Suprapubic skin (tissue), 4 donors: ENCODE data around the gene ITLN1. TPM values are rescaled to one million over a fixed set of nuclear protein-coding genes. Genes with fewer than 3 reads are reported as not detected.

Source experiments
- DNase-seq, 2 donors: peaks; one replicate each; pipeline ENCODE4 v3.0.0-alpha.2; 2019; ENCODE audit warnings: low spot score in 2 of 2
- H3K27ac ChIP-seq: fragments of 200-600 bp; sonication (generic); one replicate; pipeline ENCODE4 v1.5.1; 2019
- H3K27me3 ChIP-seq: fragments of 200-600 bp; sonication (generic); one replicate; pipeline ENCODE4 v1.5.1; 2019
- H3K36me3 ChIP-seq: fragments of 200-600 bp; sonication (generic); one replicate; pipeline ENCODE4 v1.5.1; 2019
- H3K4me1 ChIP-seq: fragments of 200-600 bp; sonication (generic); one replicate; pipeline ENCODE4 v1.5.1; 2019
- H3K4me3 ChIP-seq: fragments of 200-600 bp; sonication (generic); one replicate; pipeline ENCODE4 v1.5.1; 2019; ENCODE audit warnings: mild to moderate bottlenecking
- H3K9me3 ChIP-seq: fragments of 200-600 bp; sonication (generic); one replicate; pipeline ENCODE4 v1.5.1; 2019
- CTCF ChIP-seq, 2 donors: fragments of 200-600 bp in 1 of 2; fragments of 450-650 bp in 1 of 2; sonication (generic) in 1 of 2; IDR thresholded peaks; one replicate each; pipeline ENCODE4 v1.5.1; 2016 to 2019; ENCODE audit warnings: antibody characterized with exemption in 2 of 2, mild to moderate bottlenecking in 1 of 2, moderate library complexity in 1 of 2
- EP300 ChIP-seq: sonication (generic); formaldehyde crosslinking; IDR thresholded peaks from one replicate; pipeline ENCODE4 v1.6.1; 2017; ENCODE audit warnings: antibody characterized with exemption
- POLR2A ChIP-seq, 2 donors: fragments of 450-650 bp; IDR thresholded peaks; one replicate each; pipeline ENCODE4 v1.6.1; 2017; ENCODE audit warnings: antibody characterized with exemption in 2 of 2, mild to moderate bottlenecking in 2 of 2, moderate library complexity in 2 of 2
- POLR2AphosphoS5 ChIP-seq, 3 donors: sonication (generic); formaldehyde crosslinking; IDR thresholded peaks; one replicate each; pipeline ENCODE4 v1.6.1; 2017; ENCODE audit warnings: antibody characterized with exemption in 3 of 3
- WGBS: methylation state at CpG from one replicate; pipeline ENCODE4 v1.1.5; 2018; 5-methylcytosine and 5-hydroxymethylcytosine counted together
- total RNA-seq, 4 donors: library from RNA; depleted of rRNA; stranded (reverse); fragments of >200 nt; gene quantifications; one replicate each; pipeline ENCODE4 v1.1.0, GENCODE V29; 2016

Gene ITLN1
- total RNA-seq, 4 donors from 2014 or later, result not detected

- no peak for DNase-seq
- TF ChIP-seq EP300, result no peak
- no peak for TF ChIP-seq CTCF (IDR thresholded peaks at IDR 0.05)
- no peak for TF ChIP-seq POLR2A (IDR thresholded peaks at IDR 0.05)
- TF ChIP-seq POLR2AphosphoS5 (IDR thresholded peaks at IDR 0.05), result no peak
- Histone ChIP-seq H3K27ac (no peak overlapping the region), H3K4me3 (no peak overlapping the region), H3K9me3 (no peaks in the 10 kb centered on the region), H3K4me1 (peaks cover 2% of the 10 kb centered on the region), H3K36me3 (no peaks in the 10 kb centered on the region), H3K27me3 (peaks cover 4% of the 10 kb centered on the region)
- 64% methylated on average over 2 of the region's 2 CpGs for WGBS
Measured at GRCh38 chr1:160911925-160912324, 26.9 kb upstream of the ITLN1 start.

GRCh38 chr1:160911441-160911840 lies 26.5 kb upstream of the ITLN1 start:
- DNase-seq, result no peak
- Histone ChIP-seq H3K36me3 (no peaks in the 10 kb centered on the region), H3K9me3 (no peaks in the 10 kb centered on the region), H3K27me3 (peaks cover 4% of the 10 kb centered on the region), H3K4me3 (no peak overlapping the region), H3K27ac (no peak overlapping the region), H3K4me1 (peaks cover 2% of the 10 kb centered on the region)
- 70% methylated on average over 7 of the region's 7 CpGs for WGBS
- no peak for TF ChIP-seq EP300

GRCh38 chr1:160910170-160910750 lies 25.3 kb upstream of the ITLN1 start:
- H3K36me3 ChIP-seq, result no peaks in the 10 kb centered on the region
- DNase-seq, result no peak
- no peaks in the 10 kb centered on the region for H3K27me3 ChIP-seq
- H3K9me3 ChIP-seq, result no peaks in the 10 kb centered on the region
- no peak overlapping the region for H3K27ac ChIP-seq
- H3K4me1 ChIP-seq, result peaks cover 2% of the 10 kb centered on the region
- H3K4me3 ChIP-seq, result no peak overlapping the region
- TF ChIP-seq POLR2AphosphoS5 (IDR thresholded peaks at IDR 0.05), result no peak
- TF ChIP-seq POLR2A (IDR thresholded peaks at IDR 0.05), result no peak
- WGBS, result 90% methylated on average over 6 of the region's 6 CpGs

DNA sequence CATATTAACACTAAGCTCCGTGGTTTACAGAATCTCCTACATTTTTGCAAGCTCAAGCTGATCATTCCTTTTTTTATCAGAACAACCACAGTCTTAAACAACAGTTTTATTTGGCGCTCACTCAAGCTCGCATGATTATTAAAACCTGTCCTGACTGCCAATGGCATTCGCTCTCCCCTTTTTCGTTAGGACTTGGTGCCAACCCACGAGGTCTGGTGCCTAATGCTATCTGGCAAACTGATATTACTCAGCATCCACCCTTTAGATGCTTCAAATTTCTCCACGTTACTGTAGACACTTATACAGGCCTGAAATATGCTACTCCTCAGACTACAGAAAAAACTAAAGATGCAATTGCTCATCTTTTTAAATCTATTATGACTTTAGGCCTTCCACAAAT lies 23.0 kb upstream of the ITLN1 start:
- Histone ChIP-seq H3K36me3 (no peaks in the 10 kb centered on the region), H3K27me3 (no peaks in the 10 kb centered on the region), H3K27ac (no peak overlapping the region), H3K4me3 (no peak overlapping the region), H3K9me3 (no peaks in the 10 kb centered on the region), H3K4me1 (peaks cover 2% of the 10 kb centered on the region)
- no peak for TF ChIP-seq EP300
- TF ChIP-seq CTCF (IDR thresholded peaks at IDR 0.05), result no peak
- TF ChIP-seq POLR2A (IDR thresholded peaks at IDR 0.05), result no peak
- no peak for TF ChIP-seq POLR2AphosphoS5 (IDR thresholded peaks at IDR 0.05)
- 36% methylated on average over 7 of the region's 7 CpGs for WGBS
- no peak for DNase-seq

GRCh38 chr1:160905617-160905989 lies 20.6 kb upstream of the ITLN1 start:
- 77% methylated on average over 4 of the region's 4 CpGs for WGBS

More at GRCh38 chr1:160905617-160905989, 20.6 kb upstream of the ITLN1 start:
- Histone ChIP-seq H3K9me3 (no peaks in the 10 kb centered on the region), H3K27ac (no peak overlapping the region), H3K4me3 (no peak overlapping the region), H3K36me3 (no peaks in the 10 kb centered on the region), H3K4me1 (peaks cover 2% of the 10 kb centered on the region), H3K27me3 (no peaks in the 10 kb centered on the region)
- DNase-seq, result no peak
- TF ChIP-seq EP300 (no peak), POLR2AphosphoS5 (IDR thresholded peaks at IDR 0.05) (no peak), CTCF (IDR thresholded peaks at IDR 0.05) (no peak), POLR2A (IDR thresholded peaks at IDR 0.05) (no peak)
